HL-60 (cell line): ENCODE results near the gene MPG.
"Not testable (repeated sequence)": the region's sequence is repeated elsewhere in the genome, so short reads cannot be mapped to it uniquely, and the experiment has no call there.

Experiments
- DNase-seq, 2 experiments: peaks; one replicate each; pipeline ENCODE4 v3.0.0-alpha.2; 2010 to 2020; ENCODE audit warnings: low read depth in 1 of 2, low spot score in 1 of 2
- H3K27ac ChIP-seq: fragments of 250-450 bp; sonication (Bioruptor Pico); replicated peaks from 2 replicates; pipeline ENCODE4 v1.5.1; 2020; ENCODE audit warnings: mild to moderate bottlenecking, moderate library complexity
- H3K27me3 ChIP-seq: fragments of 250-450 bp; sonication (Bioruptor Pico); 2 replicates; pipeline ENCODE4 v1.5.1; 2021; ENCODE audit warnings: mild to moderate bottlenecking, moderate library complexity; ENCODE audit not compliant: insufficient read depth, poor library complexity, severe bottlenecking
- H3K4me3 ChIP-seq: replicated peaks from 2 replicates; pipeline ENCODE4 v1.5.1; 2011; ENCODE audit warnings: mild to moderate bottlenecking, control low read depth, low read length; ENCODE audit not compliant: insufficient read depth
- GABPA ChIP-seq: IDR thresholded peaks from 2 replicates; pipeline ENCODE4 v1.6.1; 2012; ENCODE audit warnings: low read depth
- POLR2AphosphoS5 ChIP-seq: IDR thresholded peaks from 2 replicates; pipeline ENCODE4 v1.6.1; 2012; ENCODE audit warnings: low read depth
- SPI1 ChIP-seq: IDR thresholded peaks from 2 replicates; pipeline ENCODE4 v1.6.1; 2012; ENCODE audit warnings: low read depth, mild to moderate bottlenecking, borderline replicate concordance
- TF ChIP-seq, protein P1 (sequence below): IDR thresholded peaks from one replicate; pipeline ENCODE4 v1.5.1; 2011; ENCODE audit warnings: low read length, control low read depth, inconsistent platforms; ENCODE audit not compliant: insufficient read depth
- TF ChIP-seq, protein P2 (sequence below): IDR thresholded peaks from 2 replicates; pipeline ENCODE4 v1.6.1; 2012; ENCODE audit warnings: low read depth; ENCODE audit not compliant: insufficient replicate concordance

The MPG gene

DNA sequence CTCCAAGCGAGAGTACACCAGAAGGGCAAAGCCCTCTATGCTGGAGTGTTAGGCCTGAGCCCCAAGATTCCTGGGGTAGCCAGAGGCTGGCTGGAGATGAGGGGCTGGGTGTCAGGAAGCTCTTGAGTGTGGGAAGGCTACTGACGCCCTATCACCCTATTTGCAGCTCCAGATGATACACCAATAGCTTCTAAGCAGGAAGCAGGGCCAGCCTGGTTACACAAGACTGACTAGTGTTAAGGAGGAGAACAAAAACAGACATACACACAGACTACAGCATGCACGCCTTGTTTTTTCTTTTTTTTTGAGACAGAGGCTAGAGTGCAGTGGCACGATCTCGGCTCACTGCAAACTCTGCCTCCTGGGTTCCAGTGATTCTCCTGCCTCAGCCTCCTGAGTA, 40.5 kb upstream of the MPG start:
- H3K27me3 ChIP-seq = no peaks in the 10 kb centered on the region
- no peak overlapping the region for H3K4me3 ChIP-seq
- DNase-seq = peak; percentile 67 to 84
- TF ChIP-seq, protein P1, sequence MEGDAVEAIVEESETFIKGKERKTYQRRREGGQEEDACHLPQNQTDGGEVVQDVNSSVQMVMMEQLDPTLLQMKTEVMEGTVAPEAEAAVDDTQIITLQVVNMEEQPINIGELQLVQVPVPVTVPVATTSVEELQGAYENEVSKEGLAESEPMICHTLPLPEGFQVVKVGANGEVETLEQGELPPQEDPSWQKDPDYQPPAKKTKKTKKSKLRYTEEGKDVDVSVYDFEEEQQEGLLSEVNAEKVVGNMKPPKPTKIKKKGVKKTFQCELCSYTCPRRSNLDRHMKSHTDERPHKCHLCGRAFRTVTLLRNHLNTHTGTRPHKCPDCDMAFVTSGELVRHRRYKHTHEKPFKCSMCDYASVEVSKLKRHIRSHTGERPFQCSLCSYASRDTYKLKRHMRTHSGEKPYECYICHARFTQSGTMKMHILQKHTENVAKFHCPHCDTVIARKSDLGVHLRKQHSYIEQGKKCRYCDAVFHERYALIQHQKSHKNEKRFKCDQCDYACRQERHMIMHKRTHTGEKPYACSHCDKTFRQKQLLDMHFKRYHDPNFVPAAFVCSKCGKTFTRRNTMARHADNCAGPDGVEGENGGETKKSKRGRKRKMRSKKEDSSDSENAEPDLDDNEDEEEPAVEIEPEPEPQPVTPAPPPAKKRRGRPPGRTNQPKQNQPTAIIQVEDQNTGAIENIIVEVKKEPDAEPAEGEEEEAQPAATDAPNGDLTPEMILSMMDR = no peak
- TF ChIP-seq, protein P2, sequence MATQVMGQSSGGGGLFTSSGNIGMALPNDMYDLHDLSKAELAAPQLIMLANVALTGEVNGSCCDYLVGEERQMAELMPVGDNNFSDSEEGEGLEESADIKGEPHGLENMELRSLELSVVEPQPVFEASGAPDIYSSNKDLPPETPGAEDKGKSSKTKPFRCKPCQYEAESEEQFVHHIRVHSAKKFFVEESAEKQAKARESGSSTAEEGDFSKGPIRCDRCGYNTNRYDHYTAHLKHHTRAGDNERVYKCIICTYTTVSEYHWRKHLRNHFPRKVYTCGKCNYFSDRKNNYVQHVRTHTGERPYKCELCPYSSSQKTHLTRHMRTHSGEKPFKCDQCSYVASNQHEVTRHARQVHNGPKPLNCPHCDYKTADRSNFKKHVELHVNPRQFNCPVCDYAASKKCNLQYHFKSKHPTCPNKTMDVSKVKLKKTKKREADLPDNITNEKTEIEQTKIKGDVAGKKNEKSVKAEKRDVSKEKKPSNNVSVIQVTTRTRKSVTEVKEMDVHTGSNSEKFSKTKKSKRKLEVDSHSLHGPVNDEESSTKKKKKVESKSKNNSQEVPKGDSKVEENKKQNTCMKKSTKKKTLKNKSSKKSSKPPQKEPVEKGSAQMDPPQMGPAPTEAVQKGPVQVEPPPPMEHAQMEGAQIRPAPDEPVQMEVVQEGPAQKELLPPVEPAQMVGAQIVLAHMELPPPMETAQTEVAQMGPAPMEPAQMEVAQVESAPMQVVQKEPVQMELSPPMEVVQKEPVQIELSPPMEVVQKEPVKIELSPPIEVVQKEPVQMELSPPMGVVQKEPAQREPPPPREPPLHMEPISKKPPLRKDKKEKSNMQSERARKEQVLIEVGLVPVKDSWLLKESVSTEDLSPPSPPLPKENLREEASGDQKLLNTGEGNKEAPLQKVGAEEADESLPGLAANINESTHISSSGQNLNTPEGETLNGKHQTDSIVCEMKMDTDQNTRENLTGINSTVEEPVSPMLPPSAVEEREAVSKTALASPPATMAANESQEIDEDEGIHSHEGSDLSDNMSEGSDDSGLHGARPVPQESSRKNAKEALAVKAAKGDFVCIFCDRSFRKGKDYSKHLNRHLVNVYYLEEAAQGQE = no peak
- TF ChIP-seq GABPA (no peak), SPI1 (no peak), POLR2AphosphoS5 (no peak)
- peak overlapping the region; percentile 81 for H3K27ac ChIP-seq

DNA sequence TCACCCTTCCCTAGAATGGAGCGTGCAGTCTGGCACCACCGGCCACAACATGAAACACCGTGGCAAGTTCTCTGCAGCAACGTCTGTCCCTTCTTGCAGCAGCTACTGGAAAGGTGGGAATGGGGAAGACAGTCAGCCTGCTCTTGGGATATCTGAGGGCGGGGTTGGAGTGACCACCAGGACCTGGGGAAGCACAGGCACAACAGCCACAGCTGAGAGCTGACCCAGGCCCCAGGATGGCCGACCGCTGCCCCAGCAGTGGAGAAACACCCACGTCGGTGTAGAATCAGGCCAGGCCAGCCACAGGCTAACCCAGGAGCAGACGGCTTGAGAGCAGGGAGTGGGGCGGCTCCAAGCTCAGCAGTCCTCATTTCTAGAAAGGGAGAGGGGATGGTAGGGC, 39.8 kb upstream of the MPG start:
- H3K27ac ChIP-seq = peak overlapping the region; percentile 81
- not testable (repeated sequence) for H3K4me3 ChIP-seq, DNase-seq, H3K27me3 ChIP-seq

DNA sequence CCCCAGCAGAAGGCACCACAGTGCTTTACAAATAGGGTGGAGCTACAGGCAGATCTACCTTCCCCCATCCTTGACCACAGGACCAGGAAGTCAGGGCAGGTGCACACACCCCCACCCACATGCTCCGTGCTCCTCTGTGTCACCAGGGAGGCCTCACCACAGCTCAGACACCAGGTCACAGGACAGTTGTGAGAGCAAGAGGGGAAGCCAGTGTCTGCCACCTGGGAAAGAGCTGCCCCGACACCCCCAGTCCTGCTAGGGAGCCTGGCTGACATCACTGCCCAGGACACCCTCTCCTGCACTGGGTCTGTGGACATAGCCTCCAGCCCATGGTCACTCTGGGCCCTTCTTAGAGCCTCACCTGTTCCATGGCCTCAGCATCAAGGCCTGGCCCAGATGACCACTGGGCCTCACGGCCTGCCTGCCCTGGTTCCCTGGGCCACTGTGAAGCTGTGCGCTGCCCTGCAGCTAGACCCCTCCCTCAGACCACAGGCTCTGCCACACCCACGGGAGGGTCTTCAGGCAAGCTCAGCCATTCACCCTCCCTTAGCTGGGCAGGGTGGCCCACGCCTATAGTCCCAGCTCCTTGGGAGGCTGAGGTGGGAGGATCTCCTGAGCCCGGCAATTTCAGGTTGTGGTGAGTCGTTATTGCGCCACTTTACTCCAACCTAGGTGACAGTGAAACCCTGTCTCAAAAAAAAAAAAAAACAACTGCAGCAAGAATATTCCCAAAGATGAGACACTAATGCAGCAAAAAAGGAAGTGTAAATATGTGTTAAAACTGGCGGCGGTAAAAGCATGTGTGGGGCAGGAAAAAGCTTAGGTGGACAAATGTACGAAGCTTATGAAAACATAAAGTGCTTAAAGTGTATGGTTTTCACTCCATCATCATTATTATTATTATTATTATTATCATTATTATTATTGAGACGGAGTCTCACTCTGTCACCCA, 38.8 kb upstream of the MPG start:
- DNase-seq = peak; percentile 92 to 93
- H3K27ac ChIP-seq = peak overlapping the region; percentile 81
- no peaks in the 10 kb centered on the region for H3K27me3 ChIP-seq
- no peak overlapping the region for H3K4me3 ChIP-seq
- peak; percentile 92 for TF ChIP-seq SPI1
- TF ChIP-seq, protein P1 = no peak
- peak; percentile 78 for TF ChIP-seq POLR2AphosphoS5

DNA sequence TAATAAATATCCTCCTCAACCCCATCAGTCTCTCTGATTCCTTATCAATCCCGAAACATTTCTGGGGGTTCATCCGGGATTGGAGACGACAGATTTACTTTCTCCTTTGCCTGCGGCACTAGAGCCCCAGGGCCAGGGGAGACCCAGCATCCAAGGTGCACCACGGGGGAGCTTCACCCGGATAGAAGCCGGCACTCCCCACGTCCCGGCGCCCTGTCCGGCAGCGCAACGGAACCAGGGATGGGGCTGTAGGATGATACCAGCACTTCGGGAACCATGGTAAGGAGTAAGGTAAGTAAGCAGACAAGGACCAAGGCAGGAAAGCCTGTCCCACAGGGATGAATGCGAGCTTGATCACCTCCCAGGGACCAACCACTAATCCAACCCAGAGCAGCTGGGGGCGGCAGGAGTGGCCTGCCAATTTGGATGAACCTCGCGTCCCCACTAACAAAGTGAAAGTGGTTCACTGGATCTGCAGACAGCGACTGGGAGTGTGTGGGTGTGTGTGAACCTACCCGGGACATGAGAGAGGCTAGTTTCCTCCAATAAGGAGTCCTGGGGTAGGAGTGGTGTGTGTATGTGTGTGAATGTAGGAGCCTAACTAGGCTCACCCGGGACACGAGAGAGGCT, 36.5 kb upstream of the MPG start:
- H3K27ac ChIP-seq = no peak overlapping the region
- no peak for TF ChIP-seq POLR2AphosphoS5
- TF ChIP-seq SPI1 = no peak
- TF ChIP-seq GABPA = no peak
- no peak for DNase-seq
- no peak overlapping the region for H3K4me3 ChIP-seq
- no peaks in the 10 kb centered on the region for H3K27me3 ChIP-seq

DNA sequence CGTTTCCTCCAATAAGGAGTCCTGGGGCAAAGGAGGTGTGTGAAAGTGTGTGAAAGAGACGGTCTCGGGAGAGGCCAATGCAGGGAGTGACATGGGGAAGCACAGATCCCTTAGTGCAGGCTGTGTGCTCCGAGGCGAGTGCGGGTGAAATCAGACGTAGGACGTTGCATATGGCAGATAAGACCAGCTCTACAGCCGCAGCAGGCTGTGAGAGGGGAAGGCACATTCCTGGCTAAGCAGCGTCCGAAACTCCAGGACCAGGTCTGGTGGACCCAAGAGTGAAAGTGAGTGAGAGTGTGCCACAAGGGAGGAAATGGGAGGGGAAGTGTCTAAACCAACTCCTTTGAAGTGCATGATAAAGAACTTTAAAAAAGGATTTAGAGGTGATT, 36.0 kb upstream of the MPG start:
- Histone ChIP-seq H3K27ac (no peak overlapping the region), H3K27me3 (no peaks in the 10 kb centered on the region), H3K4me3 (no peak overlapping the region)
- TF ChIP-seq, protein P1 = no peak
- TF ChIP-seq POLR2AphosphoS5 = no peak
- TF ChIP-seq, protein P2 = no peak
- no peak for TF ChIP-seq GABPA
- TF ChIP-seq SPI1 = no peak
- DNase-seq = no peak
